Ovary (tissue), 3 donors: ENCODE measurements around the gene C2CD3.

Experiments
- POLR2A ChIP-seq: fragments of 450-650 bp; IDR thresholded peaks from one replicate; pipeline ENCODE4 v1.6.1; 2017; ENCODE audit warnings: antibody characterized with exemption, mild to moderate bottlenecking, moderate library complexity
- TF ChIP-seq, protein P1 (sequence below), 3 donors: fragments of 450-650 bp in 2 of 3; fragments of 200-600 bp in 1 of 3; IDR thresholded peaks; one replicate each; pipeline versions ENCODE4 v1.5.1 to v1.8.0; 2016 to 2022; ENCODE audit warnings: antibody characterized with exemption in 3 of 3, mild to moderate bottlenecking in 1 of 3
- donor health status: DM: no; HTN: no; CAD: no.

DNA sequence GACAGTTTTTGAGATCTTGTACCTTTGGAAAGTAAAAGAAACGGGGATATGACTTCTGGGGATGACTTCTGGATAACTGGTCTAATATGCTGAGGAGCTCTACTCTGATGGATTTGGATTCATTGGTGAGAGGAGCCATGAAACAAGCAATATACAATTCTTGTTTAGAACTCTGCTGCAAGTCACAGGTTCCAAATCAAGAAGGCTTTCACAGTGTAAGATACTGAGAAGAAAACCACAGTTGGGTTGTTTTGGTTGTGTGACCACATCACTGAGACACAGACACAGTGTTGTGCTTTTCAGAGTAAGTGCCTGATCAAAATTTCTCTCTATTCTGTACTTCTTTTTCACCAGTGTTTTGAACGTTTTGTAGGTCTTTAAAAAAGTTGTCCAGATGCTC lies 175.1 kb downstream of the C2CD3 start:
- TF ChIP-seq, protein P1, sequence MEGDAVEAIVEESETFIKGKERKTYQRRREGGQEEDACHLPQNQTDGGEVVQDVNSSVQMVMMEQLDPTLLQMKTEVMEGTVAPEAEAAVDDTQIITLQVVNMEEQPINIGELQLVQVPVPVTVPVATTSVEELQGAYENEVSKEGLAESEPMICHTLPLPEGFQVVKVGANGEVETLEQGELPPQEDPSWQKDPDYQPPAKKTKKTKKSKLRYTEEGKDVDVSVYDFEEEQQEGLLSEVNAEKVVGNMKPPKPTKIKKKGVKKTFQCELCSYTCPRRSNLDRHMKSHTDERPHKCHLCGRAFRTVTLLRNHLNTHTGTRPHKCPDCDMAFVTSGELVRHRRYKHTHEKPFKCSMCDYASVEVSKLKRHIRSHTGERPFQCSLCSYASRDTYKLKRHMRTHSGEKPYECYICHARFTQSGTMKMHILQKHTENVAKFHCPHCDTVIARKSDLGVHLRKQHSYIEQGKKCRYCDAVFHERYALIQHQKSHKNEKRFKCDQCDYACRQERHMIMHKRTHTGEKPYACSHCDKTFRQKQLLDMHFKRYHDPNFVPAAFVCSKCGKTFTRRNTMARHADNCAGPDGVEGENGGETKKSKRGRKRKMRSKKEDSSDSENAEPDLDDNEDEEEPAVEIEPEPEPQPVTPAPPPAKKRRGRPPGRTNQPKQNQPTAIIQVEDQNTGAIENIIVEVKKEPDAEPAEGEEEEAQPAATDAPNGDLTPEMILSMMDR (IDR thresholded peaks at IDR 0.05), result no peak
- TF ChIP-seq POLR2A, result no peak
